Hepatocyte (in vitro differentiated cells): Measurements from ENCODE around the gene SMIM20.

Experiments
- CTCF ChIP-seq: fragments of 200-600 bp; sonication (generic); IDR thresholded peaks from 2 replicates; pipeline ENCODE4 v1.5.1; 2016; ENCODE audit warnings: antibody characterized with exemption, mild to moderate bottlenecking; ENCODE audit not compliant: poor library complexity
- EZH2 ChIP-seq: fragments of 200-600 bp; sonication (generic); IDR thresholded peaks from 2 replicates; pipeline ENCODE4 v1.6.1; 2016; ENCODE audit warnings: antibody characterized with exemption, mild to moderate bottlenecking, borderline replicate concordance
- EZH2phosphoT487 ChIP-seq: fragments of 200-600 bp; sonication (generic); IDR thresholded peaks from one replicate; pipeline ENCODE4 v1.6.1; 2018; ENCODE audit warnings: antibody characterized with exemption, mild to moderate bottlenecking, low read depth, moderate library complexity; ENCODE audit not compliant: unreplicated experiment, severe bottlenecking

- TF ChIP-seq CTCF (no peak), EZH2 (no peak), EZH2phosphoT487 (no peak)
These were observed 13.6 kb downstream of the SMIM20 start for GRCh38 chr4:25927361-25928195.
